Activated naive CD8-positive, alpha-beta T cell treated with anti-CD3 and anti-CD28 coated beads, Interleukin-2, amount 50 U/mL, for 16 hours (primary cell): ENCODE results near the gene ANO5.
"Not testable (repeated sequence)": the region's sequence is repeated elsewhere in the genome, so short reads cannot be mapped to it uniquely, and the experiment has no call there.

Experiments used
- DNase-seq: peaks from one replicate; pipeline ENCODE4 v3.0.0-alpha.2; 2020; ENCODE audit warnings: low read depth, low spot score

The ANO5 gene

GRCh38 chr11:22197139-22198005, 4.5 kb downstream of the ANO5 start:
- DNase-seq: no peak

- DNase-seq: no peak
These were observed 6.4 kb downstream of the ANO5 start for GRCh38 chr11:22199243-22199642.

- no peak for DNase-seq
These were observed 10.4 kb downstream of the ANO5 start for GRCh38 chr11:22203281-22203680.

- DNase-seq: no peak
These were observed 14.3 kb downstream of the ANO5 start for GRCh38 chr11:22207162-22207561.

- no peak for DNase-seq
These were observed 15.4 kb downstream of the ANO5 start for GRCh38 chr11:22208151-22208858.

DNA sequence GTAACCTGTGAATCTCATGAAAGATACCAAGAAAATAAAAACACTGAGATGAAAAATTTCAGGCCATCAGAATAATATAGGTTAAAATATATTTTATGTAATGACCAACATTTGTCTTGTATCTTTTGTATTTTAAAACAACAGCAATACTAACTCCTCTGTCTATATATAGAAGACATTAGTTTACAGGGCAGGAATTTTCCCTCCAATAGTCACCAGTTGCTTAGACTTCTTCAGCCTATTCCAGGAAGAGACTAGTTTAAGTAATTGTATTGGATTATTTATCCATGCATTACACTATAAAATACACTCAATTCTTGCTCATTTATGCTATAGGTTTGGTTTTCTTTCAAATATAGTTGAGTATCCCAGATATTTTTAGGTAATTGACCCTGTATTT, 24.1 kb downstream of the ANO5 start:
- no peak for DNase-seq

DNA sequence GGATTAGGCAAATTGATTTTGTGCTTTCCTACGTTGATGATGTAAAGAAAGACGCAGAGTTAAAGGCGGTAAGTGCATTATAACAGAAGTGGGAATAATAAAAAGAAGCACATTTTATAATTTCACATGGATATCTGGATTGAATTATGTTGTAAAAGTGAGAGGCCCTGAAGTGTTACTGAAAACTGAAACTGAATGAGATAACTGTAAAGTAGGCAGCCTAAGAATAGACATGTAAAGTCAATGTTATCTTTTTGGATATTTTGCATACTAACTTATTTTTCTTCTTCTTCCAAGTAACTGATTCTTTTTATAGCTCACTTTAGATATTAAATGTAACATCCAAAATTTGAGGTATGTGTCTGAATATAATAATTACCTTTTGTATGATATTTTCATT, 28.3 kb downstream of the ANO5 start:
- DNase-seq: no peak

- DNase-seq: no peak
These were observed 32.3 kb downstream of the ANO5 start for GRCh38 chr11:22225190-22225589.

- DNase-seq: no peak
These were observed 41.9 kb downstream of the ANO5 start for GRCh38 chr11:22234743-22235142.

DNA sequence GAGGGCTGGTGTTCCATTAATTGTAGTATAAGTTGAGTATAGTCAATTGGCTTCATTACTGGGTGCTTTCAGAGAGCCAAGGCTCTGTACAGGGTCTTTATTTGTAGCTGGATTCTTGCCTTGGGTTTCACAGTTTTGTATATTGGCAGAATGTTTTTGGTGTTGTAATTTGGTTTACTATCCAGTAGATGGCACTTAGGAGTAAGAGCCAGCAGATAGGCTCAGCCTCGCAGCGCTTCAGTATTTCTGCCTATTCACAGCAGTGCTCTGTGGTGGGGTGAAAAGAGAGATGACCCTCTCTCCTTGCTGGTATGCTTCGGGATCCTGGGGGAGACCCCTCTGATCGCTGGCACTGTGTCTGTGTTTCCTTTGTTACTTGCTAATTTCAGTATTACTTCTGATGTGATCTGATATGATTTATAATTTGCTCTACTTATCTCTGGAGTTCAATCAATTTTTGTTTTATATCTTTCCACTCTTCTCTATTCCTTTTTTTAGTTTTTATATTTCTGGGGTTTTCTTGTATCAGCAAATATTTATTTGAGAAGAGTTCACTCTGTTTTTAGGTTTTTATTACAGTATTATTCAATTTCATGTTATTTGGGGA, 52.2 kb downstream of the ANO5 start:
- no peak for DNase-seq

DNA sequence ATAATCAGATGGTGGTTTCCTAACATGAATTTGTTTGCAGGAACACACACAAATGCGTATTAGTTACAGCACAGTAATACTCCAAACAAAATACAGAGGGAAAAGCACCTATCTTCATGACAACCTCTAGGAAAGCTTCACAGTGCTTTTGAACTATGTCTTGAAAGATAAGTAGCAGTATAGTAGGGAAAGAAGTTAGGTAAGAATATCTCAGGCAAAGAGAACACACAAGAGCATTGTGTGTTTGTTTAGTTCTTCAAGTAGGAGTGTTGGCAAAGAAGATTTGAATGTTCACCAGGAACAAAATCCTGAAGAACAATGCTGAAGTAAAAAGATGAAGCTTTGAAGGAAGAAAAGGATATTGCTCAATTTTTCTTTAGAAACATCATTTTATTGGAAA, 54.1 kb downstream of the ANO5 start:
- no peak for DNase-seq

DNA sequence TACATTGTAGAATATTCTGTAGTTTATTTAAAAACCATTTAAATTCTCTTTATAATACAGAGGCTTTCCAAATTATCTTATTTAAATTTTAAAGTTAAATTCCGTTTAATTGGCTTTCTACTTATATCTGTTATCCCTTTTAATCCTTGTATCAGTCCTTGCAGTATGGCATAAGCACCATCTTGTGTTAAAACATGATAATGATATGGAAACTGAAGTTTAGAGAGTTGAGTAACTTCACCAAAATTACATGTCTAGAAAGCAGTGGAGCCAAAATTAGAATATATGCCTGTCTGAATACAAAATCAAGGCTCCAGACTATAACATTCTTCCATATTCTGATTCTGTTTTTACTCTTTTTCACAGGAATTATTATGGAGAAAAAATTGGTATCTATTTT, 57.0 kb downstream of the ANO5 start:
- DNase-seq: no peak

DNA sequence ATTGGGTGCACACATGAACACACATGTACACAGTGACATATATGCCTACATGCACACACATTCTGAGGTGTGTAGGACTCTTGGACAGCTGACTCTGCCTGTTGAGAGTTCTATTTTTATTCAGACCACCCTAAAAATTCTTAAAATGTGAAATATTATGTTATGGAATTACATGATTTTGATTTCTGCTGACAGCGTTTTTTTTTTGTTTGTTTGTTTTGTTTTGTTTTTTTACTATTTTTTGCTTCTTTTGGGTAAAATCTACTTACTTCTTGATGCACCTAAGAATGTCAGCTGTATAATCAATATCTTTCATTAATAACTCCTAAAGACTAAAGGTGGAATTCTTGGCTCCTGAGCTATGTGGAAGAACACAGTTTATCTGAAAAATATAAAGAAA, 64.0 kb downstream of the ANO5 start:
- DNase-seq: no peak

DNA sequence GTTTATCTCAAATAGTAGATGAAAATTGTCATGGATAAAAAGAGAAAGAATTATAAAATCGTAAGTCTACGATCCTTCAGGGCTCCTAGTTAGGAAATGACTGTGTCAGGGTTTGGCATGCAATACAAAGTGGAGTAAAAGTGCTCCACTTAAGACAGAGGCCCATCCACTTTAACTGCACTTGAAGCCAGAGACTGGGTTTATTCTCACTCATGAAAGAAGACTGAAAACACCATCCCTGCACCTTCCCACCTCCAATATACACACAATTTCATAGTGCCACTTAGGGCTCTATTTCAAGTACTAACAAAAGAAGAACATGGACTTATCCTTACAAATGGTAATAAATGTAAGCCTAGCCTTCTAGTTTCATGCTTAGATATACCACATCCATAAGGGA, 70.7 kb downstream of the ANO5 start:
- DNase-seq: no peak

DNA sequence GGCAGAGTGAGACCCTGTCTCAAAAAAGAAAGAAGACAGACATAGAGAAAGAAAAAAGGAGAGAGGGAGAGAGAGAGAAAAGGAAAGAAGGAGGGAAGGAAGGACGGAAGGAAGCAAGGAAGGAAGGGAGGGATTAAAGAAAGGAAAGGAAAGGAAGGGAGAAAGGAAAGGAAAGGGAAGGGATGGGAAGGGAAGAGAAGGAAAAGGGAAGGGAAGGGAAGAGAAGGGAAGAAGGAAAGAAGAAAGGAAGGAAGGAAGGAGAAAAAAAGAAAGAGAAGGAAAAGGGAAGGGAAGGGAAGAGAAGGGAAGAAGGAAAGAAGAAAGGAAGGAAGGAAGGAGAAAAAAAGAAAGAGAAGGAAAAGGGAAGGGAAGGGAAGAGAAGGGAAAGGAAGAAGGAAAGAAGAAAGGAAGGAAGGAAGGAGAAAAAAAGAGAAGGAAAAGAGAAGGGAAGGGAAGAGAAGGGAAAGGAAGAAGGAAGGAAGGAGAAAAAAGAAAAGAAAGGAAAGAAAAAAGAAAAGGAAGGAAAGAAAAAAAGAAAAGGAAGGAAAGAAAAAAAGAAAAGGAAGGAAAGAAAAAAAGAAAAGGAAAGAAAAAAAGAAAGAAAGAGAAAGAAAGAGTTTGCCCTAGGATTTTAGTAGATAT, 76.2 kb downstream of the ANO5 start:
- DNase-seq: not testable (repeated sequence)

GRCh38 chr11:22273781-22274180, 80.9 kb downstream of the ANO5 start:
- DNase-seq: no peak

GRCh38 chr11:22275600-22275999, 82.7 kb downstream of the ANO5 start:
- no peak for DNase-seq

- no peak for DNase-seq
These were observed 83.7 kb downstream of the ANO5 start for GRCh38 chr11:22276535-22276934.

DNA sequence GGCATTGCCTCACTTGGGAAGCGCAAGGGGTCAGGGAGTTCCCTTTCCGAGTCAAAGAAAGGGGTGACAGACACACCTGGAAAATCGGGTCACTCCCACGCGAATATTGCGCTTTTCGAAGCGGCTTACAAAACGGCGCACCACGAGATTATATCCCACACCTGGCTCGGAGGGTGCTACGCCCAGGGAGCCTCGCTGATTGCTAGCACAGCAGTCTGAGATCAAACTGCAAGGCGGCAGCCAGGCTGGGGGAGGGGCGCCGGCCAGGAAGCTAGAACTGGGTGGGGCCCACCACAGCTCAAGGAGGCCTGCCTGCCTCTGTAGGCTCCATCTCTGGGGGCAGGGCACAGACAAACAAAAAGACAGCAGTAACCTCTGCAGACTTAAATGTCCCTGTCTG, 92.1 kb downstream of the ANO5 start:
- DNase-seq: not testable (repeated sequence)

- DNase-seq: no peak
These were observed 109.5 kb downstream of the ANO5 start for GRCh38 chr11:22302368-22302767.

DNA sequence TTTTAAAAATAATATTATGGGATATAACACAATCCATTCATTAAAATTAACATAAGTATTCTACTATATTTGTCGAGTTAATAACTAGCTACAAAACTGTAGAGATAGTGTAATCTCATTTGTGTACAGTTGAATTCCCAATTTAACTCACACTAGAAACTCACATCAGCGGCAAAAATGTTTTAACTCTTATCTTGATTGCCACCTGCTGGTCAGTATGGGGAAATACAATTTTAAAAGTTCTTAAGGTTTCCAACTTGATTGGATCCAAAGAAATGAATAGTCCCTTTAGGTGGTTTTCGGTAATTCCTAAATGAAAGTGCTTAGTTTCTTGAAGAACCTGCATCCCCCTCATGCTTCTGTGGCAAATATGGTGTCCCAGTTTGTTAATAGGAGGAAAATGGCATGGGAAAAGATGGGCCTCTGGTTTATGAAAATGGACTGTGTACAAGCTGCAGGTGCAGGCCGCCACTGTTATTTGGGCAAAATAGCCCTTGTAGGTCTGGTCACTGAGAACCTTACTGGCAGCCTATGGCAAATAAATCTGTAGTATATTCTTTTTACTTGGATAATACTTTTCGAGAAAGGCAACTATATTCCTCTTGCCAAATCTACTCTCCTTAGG, 111.6 kb downstream of the ANO5 start:
- DNase-seq: no peak

- no peak for DNase-seq
These were observed 124.8 kb downstream of the ANO5 start for GRCh38 chr11:22317656-22318055.
